22Rv1 (cell line): Measurements from ENCODE around the gene NPC1L1.

Experiments used
- H3K27ac ChIP-seq: fragments of 450-650 bp; 2 replicates; pipeline ENCODE4 v1.5.1; 2017
- CTCF ChIP-seq: fragments of 450-650 bp; IDR thresholded peaks from 2 replicates; pipeline ENCODE4 v1.5.1; 2017; ENCODE audit warnings: mild to moderate bottlenecking
- ZFX ChIP-seq: fragments of 450-650 bp; IDR thresholded peaks from 2 replicates; pipeline ENCODE4 v1.6.1; 2017; ENCODE audit warnings: antibody characterized with exemption, borderline replicate concordance

Gene NPC1L1

GRCh38 chr7:44496385-44496784 is 44.7 kb downstream of the NPC1L1 start:
- no peak overlapping the region for H3K27ac ChIP-seq

GRCh38 chr7:44494960-44495359 is 46.2 kb downstream of the NPC1L1 start:
- H3K27ac ChIP-seq: no peak overlapping the region
- TF ChIP-seq CTCF: no peak
- TF ChIP-seq ZFX: no peak

More at GRCh38 chr7:44496385-44496784, 44.7 kb downstream of the NPC1L1 start:
- TF ChIP-seq CTCF (no peak), ZFX (no peak)

GRCh38 chr7:44491229-44491628 is 49.9 kb downstream of the NPC1L1 start:
- H3K27ac ChIP-seq: peak overlapping the region; percentile 88
- TF ChIP-seq ZFX: no peak
- TF ChIP-seq CTCF: no peak

- no peak; the same call in 1 of the 2 replicates for TF ChIP-seq ZFX
- peak; percentile 50 for TF ChIP-seq CTCF
Observed at GRCh38 chr7:44490351-44491200, 50.6 kb downstream of the NPC1L1 start, which contains the start of gene NUDCD3. NUDCD3 (minus strand) TSS chr7:44490658; CDS start chr7:44490600, 58 bp downstream.

GRCh38 chr7:44489955-44490350 is 51.2 kb downstream of the NPC1L1 start:
- peak overlapping the region; percentile 88 for H3K27ac ChIP-seq
- TF ChIP-seq ZFX (no peak), CTCF (no peak)

More at GRCh38 chr7:44490351-44491200, 50.6 kb downstream of the NPC1L1 start, which contains the start of gene NUDCD3:
- H3K27ac ChIP-seq: peak within 1 kb of the TSS; percentile 88

GRCh38 chr7:44488955-44489354 is 52.2 kb downstream of the NPC1L1 start:
- TF ChIP-seq ZFX (no peak), CTCF (no peak)
- H3K27ac ChIP-seq: no peak overlapping the region

- TF ChIP-seq CTCF (no peak), ZFX (no peak)
- H3K27ac ChIP-seq: no peak overlapping the region
Observed at GRCh38 chr7:44486693-44487092, 54.4 kb downstream of the NPC1L1 start.
